Measurements from ENCODE around the gene ZC3H12D.

Gene ZC3H12D

DNA sequence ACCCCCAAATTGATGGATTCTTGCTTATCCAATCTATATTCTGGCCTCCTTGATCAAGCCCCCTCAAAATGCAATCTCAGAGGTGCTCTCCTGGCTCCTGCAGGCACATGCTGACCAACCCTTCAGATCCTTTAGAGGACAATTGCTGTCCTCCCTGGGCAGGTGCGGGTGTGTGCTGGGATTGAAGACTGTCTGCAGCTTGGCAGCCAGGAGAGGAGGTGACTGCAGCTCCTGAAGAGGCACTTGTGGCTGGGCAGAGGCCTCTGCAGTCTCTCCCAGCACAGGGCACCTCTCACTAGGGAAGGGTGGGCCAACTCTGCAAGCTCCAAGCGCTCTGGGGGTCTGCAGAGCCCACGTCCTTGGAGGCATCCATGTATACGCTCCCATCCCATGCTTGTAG, 56.2 kb downstream of the ZC3H12D start:
- H3K4me3 ChIP-seq (ENCODE audit: low read length) = no peak overlapping the region
- no peak for DNase-seq (ENCODE audit: low read depth)
- TF ChIP-seq, protein P1, sequence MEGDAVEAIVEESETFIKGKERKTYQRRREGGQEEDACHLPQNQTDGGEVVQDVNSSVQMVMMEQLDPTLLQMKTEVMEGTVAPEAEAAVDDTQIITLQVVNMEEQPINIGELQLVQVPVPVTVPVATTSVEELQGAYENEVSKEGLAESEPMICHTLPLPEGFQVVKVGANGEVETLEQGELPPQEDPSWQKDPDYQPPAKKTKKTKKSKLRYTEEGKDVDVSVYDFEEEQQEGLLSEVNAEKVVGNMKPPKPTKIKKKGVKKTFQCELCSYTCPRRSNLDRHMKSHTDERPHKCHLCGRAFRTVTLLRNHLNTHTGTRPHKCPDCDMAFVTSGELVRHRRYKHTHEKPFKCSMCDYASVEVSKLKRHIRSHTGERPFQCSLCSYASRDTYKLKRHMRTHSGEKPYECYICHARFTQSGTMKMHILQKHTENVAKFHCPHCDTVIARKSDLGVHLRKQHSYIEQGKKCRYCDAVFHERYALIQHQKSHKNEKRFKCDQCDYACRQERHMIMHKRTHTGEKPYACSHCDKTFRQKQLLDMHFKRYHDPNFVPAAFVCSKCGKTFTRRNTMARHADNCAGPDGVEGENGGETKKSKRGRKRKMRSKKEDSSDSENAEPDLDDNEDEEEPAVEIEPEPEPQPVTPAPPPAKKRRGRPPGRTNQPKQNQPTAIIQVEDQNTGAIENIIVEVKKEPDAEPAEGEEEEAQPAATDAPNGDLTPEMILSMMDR (conservative IDR thresholded peaks at IDR 0.05; ENCODE audit: low read length) = no peak

DNA sequence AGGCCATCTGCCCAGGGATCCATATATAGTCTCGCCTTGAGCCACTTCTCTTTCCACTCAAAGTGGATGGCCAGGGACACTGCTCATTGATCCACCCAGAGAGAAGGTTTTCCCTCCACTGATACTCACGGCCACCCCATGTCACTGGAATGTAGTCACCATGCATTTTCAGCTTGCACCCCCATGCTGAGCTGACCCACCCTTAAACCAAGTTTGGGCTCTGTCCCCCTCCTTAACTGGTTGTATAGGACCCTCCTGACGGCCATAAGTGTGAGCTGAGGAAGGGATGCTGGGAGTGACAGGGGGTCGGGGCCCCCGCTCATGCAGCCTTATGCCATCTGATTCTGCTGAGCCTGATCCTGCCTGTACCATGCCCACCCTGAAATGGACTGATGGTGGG, 59.1 kb downstream of the ZC3H12D start:
- H3K4me3 ChIP-seq (ENCODE audit: low read length) = no peak overlapping the region
- TF ChIP-seq, protein P1 (conservative IDR thresholded peaks at IDR 0.05; ENCODE audit: low read length) = no peak
- no peak for DNase-seq (ENCODE audit: low read depth)

DNA sequence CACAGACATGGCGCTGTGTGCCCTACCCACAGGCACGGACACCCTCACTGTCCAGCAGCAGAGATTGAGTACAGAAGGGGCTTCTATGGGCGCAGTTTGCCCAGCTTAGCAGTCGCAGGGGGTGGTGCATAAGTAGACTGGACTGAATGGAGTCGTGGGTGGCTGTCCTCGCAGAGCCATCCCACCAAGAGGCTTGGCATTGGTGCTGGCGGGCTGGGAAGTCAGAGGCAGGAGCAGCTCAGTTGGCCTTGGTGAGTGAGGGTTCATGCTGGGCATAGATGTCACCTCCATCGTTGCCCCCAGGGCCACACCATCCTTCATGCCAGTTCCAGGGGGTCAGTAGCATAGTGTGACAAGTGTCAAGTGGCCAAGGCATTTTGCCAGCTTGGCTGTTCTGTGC, 59.6 kb downstream of the ZC3H12D start:
- no peak overlapping the region for H3K4me3 ChIP-seq (ENCODE audit: low read length)
- TF ChIP-seq, protein P1 (conservative IDR thresholded peaks at IDR 0.05; ENCODE audit: low read length) = no peak
- DNase-seq (ENCODE audit: low read depth) = no peak

DNA sequence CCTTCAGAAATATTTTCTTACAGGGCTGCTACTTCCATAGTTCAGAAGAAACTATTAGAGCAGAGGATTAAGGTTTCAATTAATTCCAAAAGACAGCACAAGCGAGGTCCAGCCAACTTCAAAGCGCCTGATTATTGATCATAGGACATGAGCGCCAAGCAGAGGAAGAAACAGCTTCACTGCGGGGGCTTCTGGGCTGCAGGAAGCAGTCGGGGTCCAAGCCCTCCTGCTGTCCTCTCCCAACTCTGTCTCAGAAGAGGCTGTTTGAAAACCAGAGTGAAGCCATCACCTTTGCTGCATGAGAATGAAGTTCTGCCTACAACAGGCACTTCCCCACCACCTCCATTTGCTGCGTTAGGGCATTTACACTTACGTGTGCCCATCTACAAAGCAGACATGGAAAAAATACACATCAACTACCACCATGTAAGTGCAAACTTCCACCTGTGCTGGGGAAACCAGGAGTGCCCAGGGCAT, 60.8 kb downstream of the ZC3H12D start:
- DNase-seq (ENCODE audit: low read depth) = no peak
- H3K4me3 ChIP-seq (ENCODE audit: low read length) = no peak overlapping the region

DNA sequence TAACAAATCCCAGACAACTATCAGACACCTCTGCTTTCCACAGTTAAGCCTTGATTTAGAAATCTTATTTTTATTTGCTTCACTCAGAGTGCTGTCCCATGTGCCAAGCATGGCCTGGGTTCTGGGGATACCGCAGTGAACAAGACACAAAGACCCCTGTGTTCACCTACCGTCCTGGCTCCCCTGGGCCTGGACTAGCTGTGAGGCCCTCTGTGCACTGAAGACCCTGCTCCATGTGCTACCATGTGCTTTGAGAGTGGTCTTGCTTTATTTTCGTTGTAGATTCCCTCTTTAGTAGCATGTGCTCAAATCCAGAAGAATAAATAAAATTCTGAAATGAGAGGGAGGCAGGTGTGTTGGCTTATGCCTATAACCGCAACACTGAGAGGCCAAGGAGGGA, 62.2 kb downstream of the ZC3H12D start:
- TF ChIP-seq, protein P1 (conservative IDR thresholded peaks at IDR 0.05; ENCODE audit: low read length) = no peak
- DNase-seq (ENCODE audit: low read depth) = no peak
- H3K4me3 ChIP-seq (ENCODE audit: low read length) = no peak overlapping the region

More for the DNA sequence above, 60.8 kb downstream of the ZC3H12D start:
- TF ChIP-seq, protein P1 (conservative IDR thresholded peaks at IDR 0.05; ENCODE audit: low read length) = no peak

DNA sequence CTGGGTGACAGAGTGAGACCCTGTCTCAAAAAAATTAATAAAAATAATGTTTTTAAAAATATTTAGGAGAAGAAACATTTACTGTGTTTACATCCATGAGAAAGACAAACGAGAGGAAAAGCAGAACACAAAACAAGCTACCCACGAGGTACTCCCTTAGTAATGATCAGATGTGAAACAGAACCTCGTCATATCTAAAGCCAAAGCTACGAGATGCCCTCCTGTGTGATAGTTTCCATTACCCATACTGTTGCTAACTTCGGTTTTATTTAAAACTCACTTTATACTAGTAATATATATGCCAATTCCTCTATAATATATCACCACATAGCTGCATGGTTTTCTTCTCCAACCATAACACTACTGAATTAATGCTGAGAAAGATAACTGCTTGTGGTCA, 63.7 kb downstream of the ZC3H12D start:
- DNase-seq (ENCODE audit: low read depth) = no peak
- TF ChIP-seq, protein P1 (conservative IDR thresholded peaks at IDR 0.05; ENCODE audit: low read length) = no peak
- no peak overlapping the region for H3K4me3 ChIP-seq (ENCODE audit: low read length)

DNA sequence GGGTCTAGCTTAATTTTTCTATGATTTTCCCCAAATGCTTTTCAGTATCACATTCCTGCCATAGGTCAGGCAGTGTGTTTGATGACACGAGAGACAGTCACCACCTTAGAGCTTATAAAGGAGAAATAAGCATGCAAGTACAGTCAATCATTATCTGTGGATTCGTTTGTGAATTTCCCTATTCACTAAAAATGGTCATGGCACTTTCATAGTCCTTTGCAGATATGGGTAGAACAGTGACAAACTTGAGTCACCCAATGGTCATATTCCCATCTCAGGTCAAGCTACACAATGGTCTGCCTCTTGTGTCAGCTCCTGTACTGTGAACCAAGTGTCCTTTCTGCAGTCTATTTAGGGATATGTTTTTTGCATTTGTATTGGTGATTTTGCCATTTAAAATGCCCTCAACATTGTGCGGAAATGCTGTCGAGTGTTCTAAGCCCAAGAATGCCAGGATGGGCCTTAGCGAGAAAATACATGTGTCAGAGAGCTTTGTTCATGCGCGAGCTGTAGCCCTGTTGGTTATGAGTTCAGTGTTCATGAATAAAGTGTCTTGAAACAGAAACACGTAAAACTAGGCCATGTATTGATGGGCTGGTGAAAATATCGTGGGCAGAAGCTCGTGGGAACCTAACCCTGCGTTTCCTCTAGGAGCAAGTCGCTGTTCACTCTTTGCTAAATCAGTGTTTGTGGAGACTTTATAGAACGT, 65.0 kb downstream of the ZC3H12D start:
- H3K4me3 ChIP-seq (ENCODE audit: low read length) = no peak overlapping the region
- TF ChIP-seq, protein P1 (conservative IDR thresholded peaks at IDR 0.05; ENCODE audit: low read length) = no peak
- DNase-seq (ENCODE audit: low read depth) = no peak

All from AG10803 (cell line).